ENCODE measurements around the gene LTBP2. TPM values are rescaled to one million over a fixed set of nuclear protein-coding genes. Genes with fewer than 3 reads are reported as not detected.

Gene LTBP2
- polyA plus RNA-seq, 10 donors: 6.2 to 17.5 (median 10.2) TPM

DNA sequence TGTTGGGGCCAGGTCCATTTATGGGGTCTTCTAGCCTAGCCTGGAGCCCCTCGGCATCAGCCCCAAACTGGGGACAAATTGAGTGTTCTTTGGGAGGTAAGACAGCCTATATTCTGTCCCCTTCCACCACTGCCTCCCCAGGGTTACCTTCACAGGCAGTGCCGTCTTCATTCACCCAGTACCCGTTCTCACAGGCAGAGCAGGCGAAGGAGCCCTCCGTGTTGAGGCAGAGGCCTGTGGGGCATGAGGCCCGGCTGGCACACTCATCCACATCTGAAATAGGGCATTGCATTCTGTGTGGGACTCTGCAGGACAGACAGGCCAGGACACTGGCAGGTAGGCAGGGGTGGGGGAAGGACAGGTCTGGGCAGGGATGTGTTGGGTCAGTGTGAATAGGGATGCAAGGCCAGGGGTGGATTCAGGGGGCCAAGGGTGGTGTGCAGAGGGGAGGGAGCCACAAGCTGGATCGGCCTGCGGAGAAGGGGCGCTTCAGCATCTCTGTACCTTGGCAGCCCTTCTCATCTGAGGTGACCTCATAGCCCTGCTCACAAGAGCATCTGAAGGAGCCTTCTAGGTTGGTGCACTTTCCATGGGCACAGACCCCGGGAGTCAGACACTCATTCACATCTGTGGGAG is 102.3 kb downstream of the LTBP2 start:
- no peak for DNase-seq

DNA sequence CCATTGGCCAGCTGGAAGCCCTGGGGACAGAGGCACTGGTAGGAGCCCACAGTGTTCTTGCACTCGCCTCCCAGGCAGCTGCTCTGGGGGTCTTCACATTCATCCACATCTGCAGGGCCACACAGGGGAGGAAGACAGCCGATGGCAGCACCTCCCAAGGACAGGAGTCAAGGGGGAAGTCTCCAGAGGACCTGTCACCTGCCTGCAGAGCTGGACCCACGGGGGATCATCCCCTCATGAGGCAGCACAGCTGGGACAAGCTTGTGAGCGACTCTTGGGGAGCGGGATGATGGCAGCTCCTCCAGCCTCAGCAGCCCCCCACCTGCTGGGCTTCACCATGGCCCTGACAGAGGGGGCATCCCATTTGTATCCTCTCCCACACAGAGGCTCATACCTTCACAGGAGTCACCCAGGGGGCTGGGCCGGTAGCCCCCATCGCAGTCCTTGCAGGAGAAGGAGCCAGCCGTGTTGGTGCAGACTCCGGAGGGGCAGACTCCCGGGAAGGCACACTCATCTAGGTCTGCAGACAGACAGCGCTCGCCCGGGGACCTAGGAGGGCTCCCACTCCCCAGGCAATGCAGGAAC is 103.1 kb downstream of the LTBP2 start:
- DNase-seq: no peak

DNA sequence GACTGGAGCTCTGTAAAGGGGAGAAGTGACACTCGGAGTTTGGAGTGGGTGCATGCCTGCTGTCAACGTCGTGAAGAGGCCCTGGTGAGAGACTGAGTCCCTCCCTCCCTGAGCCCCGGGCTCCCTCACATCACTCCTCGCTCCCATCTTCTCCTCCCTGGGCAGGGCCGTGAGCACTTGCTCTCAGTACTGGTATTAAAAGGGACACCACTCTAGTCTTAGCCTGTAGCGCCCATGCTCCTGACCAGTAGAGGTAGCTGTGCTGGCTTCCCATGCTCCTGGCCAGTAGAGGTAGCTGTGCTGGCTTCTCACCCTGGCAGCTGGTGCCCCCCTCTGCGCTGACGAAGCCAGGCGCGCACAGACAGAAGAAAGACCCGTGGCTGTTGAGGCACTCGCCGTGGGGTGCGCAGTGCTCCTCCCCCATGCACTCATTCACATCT is 103.7 kb downstream of the LTBP2 start:
- DNase-seq: no peak

DNA sequence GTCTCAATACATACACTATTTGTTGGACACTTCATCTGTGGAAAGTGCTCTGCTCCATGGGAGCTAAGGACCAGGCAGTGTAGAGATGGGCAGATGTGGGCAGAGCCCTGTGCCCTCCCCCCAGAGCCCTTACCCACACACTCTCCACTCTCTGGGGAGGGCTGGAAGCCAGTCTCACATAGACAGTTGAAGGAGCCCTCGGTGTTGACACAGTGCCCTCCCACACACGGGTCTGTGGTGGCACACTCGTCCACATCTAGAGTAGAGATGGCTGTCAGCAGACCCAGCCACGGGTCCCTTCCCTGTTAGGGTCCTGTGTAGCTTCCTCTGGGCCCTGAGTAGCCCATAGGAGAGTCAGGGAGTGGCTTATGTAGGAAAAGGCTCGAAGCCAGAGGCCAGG is 104.2 kb downstream of the LTBP2 start:
- DNase-seq: no peak

DNA sequence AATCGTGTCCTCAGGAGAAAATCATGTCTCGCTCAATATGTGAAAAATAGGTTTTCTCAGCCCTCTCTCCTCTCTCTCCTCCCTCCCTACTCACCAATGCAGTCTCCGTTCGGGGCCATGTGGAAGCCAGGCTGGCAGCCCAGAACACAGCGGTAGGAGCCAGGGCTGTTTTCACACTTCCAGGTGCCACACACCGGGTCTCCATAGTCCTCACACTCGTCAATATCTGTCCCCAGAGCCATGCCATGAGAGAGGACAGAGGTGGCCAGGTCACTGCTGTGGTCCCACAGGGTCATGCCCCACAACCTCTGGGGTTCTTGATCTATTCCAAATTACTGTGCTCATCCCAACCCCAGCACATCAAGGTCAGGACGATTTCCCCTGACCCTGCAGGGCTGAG is 105.0 kb downstream of the LTBP2 start:
- no peak for DNase-seq

DNA sequence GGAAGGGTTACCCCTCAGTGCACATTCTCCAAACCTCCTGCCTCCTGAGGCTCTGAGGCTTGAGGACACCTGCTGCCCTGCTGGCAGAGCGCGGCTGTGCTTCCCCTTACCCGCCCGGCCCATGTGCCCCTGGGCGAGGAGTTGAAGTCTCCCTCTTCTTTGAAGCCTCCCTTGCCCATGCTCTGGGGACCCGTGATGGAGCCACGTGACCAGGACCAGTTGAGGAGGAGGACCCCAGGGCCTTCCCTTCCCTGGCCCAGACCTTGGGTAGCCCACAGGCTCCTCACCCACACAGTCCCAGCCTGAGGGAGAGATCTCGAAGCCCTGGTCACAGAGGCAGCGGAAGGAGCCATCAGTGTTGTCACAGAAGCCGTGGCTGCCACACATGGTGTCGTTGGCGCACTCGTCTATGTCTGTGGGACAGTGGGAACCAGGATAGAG is 105.6 kb downstream of the LTBP2 start:
- DNase-seq: no peak

DNA sequence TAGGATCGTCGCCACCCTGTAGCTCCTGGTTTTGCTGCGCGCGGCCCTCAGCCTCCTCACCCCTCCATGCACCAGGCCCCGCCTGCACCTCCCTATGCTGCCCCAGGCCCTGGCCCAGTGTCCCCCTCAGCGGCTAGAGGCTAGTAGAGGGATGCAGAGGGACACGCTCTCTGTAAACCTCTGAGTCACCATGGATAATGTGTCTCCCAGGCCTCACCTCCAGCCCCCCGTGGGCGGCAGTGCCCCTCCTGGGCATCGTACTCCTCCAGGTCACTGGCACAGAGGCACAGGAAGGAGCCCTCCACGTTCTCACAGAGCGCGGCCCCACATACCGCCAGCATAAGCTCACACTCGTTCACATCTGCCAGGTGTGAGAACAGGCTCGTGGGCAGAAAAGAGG is 106.2 kb downstream of the LTBP2 start:
- DNase-seq: no peak

DNA sequence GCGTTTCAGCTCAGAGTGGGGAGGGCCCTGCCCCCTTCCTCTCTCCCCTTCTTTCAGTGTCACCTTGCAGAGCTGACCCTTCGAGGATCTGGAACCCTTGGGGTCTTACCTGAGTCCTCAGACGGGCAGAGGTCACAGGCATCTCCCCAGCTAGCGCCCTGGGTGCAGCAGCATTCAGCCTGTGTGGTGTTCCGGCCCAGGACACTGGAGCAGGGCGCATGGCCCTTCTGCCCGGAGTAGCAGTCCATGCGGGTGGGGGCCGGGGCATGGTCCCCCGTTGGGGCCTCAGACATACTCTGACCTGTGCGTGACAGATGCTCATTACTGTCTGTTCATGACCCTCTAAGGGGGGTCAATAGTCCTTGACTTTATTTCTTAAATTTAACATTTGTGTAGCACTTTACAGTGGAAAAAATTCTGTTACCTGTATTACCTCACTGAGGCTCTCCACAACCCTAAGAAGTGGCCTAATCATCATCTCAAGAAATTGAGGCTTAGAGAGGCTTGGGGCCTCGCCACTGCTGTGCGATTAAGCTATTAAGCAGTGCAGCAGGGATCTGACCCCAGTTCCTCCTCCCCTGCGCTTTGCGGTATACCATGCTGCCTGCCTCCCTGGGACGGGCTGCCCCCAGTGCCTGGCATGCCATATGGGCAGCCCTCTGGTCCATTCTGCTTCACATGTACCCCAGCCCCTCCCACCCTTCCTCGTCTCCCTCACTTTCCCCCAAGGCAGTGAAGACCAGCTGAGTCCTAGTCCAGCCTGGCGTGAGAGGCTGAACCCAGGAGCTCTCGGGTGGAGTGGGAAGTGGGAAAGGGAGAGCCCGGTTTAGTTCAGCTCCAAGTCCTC is 106.9 kb downstream of the LTBP2 start:
- DNase-seq: no peak

DNA sequence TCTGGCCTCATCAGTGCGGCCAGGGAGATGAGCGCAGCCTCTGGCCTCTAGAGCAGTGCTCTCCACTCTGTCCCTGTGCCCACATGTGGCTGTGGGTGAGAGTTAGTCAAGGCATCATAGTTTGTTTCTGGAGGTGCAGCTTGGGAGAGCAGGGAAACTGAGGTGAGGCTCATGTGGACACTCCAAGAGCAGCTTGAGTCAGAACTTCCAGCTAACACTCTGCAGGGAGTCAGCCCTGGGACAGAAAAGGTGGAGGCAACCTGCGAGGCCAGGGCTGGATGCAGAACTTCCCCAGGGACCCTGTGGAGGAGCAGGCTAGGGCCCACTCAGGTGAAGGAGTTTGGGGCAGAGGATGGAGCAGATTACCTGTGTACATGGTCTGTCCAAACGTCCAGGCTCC is 107.6 kb downstream of the LTBP2 start:
- DNase-seq: no peak

DNA sequence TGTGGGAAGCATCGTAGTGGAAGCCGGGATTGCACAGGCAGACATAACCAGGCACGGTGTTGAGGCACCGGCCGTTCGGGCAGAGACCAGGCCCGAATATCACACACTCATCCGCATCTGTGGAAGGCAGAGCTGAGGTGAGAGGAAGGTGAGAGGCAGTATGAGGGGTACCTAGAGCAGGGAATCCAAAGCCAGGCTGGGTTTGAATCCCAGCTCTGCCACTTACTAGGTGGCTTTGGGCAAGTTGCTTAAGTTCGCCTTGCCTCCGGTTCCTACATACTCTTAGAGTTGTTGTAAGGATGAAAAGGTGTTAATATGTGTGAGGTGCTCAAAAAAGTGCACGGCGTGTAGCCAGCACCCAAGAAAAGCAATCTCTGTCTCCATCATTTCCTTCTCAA is 108.1 kb downstream of the LTBP2 start:
- DNase-seq: no peak

DNA sequence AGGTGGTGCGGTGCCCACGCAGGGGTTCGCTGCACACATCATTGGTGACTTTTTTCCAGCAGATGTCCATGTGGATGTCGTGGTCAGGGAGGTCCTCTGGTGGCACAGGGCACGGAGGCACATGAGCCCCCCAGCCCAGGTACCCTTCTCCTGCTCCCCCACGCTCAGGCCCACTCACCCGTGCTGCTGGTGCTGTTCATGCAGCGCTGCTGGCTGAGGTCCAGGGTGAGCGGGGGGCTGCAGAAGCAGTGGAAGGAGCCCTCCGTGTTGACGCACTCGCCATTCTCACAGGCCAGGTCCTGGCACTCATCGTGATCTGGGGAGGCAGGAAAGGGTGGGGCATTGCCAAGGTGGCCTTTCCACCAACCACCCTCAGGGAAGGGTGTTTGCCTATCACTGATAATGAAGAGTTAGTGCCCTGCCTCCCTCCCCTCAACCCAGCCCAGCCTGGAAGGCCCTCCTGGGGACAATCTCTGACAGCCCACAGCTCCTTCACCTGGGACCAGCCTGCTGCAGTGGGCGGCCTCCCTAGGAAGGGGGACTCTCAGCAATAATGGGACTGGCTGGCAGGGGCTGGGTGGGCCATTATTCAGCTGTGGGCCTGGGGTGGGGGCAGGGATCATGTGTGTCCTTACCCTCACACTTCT is 108.6 kb downstream of the LTBP2 start:
- no peak for DNase-seq

DNA sequence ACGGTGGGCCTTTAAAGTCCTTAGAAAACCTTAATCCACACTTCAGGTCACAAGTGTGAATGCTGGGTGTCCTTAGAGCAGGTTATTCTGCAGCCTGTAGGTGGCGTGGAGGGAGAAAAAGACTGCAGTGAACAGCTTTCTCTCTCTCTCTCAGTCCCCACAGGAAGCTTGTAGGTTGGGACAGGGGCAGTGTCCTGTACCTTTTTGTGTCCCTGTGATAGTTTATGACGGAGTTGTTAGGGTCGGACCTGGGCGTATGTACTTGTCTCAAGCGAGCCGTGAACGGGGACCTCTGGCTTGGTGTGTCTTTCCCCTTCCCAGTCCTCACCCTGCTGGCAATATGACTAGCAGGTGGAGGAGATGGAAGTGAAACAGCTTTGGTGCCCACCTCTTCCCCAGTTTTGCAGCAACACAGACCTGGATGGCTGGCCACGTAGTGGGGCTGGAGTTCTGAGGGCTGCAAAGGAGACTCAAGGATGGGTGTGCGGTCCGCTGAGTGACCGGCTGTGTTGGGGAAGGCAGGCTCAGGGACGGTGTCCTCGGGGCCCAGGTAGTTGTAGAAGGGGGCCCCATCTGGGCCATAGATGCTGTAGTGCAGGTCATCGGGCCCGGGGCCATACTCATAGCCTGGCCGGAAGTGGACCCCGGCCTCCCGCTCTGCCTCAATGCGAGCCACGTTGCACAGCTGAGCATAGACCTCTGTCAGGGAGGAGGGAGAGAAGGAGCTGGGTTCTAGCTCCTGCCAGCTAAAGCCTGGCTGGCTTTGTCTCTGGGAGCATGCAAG is 109.6 kb downstream of the LTBP2 start:
- peak in 1 of 3 donors; percentile 55 for DNase-seq

DNA sequence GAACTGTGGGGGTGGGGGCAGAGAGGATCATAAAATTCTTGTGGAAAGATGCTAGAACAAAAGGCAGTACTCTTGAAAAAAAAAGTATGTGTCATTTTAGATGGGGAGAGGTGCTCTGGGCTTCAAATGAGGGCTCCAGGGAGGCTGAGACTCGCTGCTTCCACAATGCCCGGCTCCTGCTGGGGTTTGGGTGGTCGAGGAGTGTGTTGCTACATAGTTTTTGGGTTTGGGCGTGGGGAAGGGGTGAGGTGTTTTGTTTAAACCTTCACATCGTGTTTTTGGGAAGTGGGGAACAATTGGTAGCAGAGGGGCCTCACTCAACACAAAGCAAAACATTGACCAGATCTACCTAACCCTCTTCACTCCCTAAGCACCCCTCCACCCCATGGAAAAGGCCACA is 110.3 kb downstream of the LTBP2 start:
- no peak for DNase-seq

DNA sequence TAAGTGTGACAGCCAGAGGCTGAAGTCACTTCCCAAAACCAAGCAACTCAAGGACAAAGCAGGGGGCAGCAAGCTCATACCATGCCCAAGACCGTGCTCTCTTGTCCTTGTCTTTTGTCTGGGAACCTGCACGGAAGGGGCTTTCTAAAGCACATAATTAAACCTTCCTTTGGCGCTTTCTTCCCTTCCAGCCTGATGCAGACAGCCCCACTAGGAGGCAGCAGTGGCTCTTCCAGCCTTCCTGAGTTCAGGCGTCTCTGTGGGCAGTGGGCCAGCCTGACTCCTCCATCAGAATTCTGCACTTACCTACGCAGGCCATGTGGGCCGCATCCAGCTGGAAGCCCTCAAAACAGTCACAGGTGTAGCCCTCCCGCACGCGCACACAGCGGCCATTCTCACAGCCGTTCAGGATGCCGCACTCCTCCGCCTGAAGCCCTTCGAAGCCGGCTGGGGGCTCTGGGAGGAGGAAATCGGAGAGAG is 110.9 kb downstream of the LTBP2 start:
- DNase-seq: peak; percentile 78 to 91 (median 84)

DNA sequence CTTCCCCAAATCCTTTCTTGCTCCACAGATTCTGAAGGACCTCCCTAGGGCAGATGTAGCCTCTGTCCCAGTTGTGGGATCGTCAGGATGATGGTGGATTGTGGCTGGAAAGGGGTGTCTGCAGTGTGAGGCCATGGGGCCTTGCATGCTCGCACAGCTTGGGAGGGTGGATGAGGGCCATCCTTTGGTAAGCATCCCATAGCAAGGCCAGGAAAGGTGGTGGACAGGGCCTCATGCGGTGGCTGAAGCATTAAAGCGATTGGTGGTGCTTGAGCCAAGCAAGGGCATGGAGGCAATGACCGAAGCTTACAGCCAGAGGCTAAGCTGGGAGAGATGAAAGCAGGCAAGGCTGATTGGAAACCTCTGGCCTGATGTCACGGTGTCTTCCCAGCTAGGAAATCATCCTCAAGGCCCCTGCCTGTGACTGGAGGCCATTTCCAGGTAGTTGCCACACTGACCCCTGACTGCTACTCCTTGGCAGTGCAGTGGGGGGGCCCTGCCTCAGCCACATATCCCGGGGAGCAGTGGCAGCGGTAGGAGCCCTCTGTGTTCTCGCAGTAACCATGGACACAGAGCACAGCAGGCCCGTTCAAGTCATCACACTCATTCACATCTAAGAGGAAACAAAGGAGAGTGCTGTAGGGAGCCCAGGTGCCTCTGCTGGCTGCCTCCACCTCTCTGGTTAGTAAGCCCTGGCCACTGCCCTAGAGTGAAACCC is 111.5 kb downstream of the LTBP2 start:
- DNase-seq: no peak

DNA sequence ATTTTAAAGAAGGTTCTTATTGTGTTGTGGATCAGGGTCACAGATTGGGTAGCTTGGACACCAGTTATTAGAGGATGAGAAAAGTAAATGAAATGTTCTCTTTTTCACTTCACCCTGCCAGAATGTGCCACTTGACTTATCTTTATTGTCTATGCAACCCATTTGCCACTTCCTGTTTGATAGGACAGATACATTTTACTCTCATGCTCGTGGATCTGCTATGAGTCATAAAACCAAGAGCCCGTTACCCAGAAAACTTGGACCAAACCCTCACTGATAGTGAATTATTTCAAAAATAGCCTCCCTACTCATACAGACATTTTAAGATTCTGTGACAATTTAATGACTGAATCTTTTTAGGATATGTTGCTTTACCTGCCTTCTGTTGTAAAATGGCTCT is 116.7 kb downstream of the LTBP2 start:
- DNase-seq: no peak

DNA sequence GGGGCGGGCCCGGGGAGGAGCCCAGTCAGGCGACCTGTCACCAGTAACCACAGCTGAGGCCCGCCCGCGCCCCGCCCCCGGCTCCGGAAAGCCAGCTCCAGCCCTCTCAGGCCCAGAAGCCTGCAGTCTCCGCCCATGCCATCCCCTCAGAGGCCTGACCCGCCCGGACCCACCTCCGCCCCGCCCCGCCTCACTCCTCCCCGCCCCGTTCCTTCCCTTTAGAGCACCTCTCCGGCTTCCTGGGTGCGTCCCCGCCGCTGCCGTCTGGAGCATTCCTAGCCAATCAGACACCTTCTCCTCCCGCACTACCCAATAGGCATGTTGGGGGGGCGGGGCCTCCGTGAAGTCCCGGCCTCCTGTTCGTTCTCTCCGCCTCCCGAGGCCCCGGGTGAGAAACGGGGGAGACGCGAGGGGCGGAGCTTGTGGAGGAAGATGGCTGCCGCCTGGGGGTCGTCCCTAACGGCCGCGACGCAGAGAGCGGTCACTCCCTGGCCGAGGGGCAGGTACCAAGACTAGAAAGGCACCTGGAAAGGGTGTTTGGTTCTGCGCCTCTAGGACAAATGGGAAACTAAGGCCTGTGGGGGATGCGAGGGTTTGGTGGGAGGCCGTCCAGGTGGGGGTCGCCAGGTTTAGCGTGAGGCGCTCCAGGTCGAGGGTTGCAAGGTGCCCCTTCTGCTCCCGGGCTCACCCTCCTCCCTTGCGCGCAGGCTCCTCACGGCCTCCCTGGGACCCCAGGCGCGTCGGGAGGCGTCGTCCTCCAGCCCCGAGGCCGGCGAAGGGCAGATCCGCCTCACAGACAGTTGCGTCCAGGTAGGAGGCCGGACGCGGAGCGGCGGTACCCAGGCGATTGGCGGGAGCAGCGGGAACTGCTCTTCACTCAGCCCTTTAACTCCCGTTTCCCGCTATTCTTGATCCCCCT is 118.4 kb downstream of the LTBP2 start, which contains the start of gene ISCA2:
TSS of gene ISCA2 (plus strand) at position 423 of the 919 bp plus-strand sequence. CDS start at position 433, 10 bp downstream.
- peak; percentile 98 to 99 (median 99) for DNase-seq

DNA sequence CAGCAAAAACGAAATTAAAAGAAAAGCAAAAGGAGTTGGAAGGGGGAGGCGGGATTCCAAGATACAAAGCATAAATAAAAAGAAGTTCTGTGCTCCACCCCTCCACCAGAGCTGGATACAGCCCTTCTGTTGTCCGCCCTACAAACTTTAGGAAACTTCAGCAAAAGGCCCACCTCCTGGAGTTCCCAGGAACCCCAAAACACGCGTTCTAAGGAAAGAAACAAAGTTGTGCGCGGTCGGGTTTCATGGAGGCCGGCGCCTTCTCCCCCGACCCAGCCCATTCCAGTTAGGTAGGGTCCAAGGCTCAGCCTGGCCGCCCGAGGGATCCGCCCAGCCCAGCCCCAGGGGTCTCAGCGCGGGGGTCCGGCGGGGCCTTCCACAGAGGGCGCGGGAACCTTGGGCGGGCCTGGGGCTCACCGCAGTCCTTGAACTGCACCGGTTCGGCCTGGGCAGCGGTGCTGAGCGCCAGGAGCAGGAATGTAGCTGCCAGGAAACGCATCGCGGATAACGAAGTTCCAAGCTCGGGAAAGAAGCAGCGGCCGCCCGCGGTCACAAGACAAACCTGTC is 119.2 kb downstream of the LTBP2 start, which contains the start of gene NPC2:
TSS of gene NPC2 (minus strand) at position 530 of the 567 bp plus-strand sequence. CDS start at position 499, 31 bp downstream.
- peak in 1 of 3 donors; percentile 30 for DNase-seq

All from muscle of back (tissue), 11 donors.